Cardiac septum (tissue), 1 donor: ENCODE data around the gene SOBP. TPM values are rescaled to one million over a fixed set of nuclear protein-coding genes. Genes with fewer than 3 reads are reported as not detected.

ENCODE experiments used
- DNase-seq: peaks from one replicate; pipeline ENCODE4 v3.0.0-alpha.2; 2020; ENCODE audit warnings: low spot score
- intact Hi-C: fragments of 100-400 bp; cut with DNase I; formaldehyde crosslinking; loops from one replicate; pipeline ENCODE4 v1.14.0; 2022
- total RNA-seq: library from RNA; stranded (reverse); fragmentation: NEBNext Ultra II Directional; extraction: Animal tissue kit (Norgen Biotek cat#: 25700); gene quantifications from one replicate; pipeline ENCODE4 v1.2.1, GENCODE V29; 2021
- donor health status: DM: no; HTN: no; CAD: no.

The SOBP gene
- total RNA-seq, 1 donor from 2014 or later, result 28.7 TPM

DNA sequence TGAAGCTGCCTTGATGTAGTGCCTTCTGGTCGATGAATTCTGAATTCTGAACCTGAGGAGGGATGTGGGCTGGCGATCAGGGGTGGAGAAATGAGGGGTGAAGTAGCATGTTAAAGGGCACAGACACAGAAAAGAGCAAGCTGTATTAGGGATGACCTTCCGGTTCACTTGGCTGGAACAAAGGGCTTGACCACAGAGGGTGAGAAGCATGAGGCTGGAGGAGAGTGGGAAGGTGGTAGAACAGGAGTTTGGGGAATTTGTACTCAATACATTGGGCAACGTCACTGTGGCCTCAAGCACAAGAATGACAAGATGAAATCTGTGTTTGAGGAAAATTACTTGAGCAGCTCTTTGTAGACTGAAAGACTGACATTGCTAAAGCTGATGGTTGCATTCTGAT lies 155.8 kb downstream of the SOBP start:
- DNase-seq, result no peak
- intact Hi-C loops, result no loop called here

DNA sequence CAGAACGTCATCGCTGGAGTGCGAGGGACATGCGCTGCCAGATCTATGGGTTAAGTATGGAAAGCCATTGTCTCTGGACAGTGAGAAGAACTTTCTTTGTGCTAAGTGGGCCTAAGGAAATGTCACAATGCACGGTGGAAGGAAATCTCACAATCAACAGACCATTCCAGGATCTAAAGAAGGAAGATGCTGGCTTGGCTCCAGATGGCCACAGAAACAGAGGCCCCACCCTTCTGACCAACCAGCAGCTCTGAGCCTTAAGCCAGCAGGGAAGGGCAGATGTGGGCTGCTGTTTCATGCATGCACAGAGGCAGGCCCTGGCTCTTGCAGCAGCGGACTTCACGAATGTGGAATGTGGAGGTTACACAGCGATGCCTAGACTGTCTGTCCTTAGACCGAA lies 156.3 kb downstream of the SOBP start:
- DNase-seq, result no peak
- intact Hi-C loops, result no loop called here

DNA sequence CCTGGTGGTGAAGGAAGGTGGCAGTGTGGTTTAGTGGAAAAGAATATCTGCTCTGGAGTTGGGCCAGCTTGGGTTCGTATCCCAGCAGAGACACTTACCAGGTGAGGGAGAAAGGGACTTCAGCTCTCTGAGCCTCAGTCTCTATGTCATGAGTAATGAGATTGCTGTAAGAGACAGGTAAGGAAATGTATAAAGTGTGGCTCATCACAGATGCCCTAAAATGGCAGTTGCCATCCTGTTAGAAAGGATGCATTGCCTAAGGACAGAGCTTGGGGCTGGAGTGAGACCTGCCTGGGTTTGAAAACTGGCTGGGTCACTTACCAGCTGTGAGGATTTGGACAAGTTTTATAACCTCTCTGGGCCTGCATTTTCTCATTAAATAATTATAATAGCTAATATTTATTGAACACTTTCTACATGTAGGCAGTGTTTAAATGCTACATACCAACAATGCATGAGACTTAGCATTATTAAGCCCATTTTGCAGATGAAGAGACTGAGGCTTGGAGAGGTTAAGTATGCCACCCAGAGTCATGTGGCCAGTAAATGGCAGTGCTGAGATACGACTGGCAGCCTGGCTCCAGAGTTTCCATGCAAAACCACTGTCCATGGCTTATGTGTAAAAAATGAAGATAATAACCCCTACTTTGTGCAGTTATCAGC lies 157.0 kb downstream of the SOBP start:
- DNase-seq, result no peak
- intact Hi-C loops, result no loop called here

DNA sequence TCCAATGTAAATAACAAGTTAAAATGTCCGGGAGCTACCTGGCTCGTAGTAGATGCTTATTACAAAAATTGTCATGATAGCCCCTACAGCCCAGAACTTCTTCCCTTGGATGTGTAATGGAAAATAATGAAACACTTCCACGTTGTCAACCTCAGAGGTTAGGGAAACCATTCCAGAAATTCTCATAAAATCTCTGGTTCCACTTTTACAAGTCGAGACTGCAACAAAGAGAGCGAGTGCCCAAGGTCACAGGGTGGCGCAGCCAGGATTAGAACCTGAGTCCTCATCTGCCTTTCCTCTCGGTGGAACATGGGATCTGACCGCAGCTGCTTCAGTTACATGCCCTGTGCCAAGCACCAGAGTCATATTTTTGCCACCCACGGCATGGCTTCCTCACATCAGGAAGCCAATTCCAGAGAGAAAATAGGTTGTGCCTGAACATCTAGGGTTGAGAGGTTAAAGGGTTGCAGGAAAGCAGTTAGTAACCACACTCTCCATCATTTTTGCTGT lies 157.6 kb downstream of the SOBP start:
- intact Hi-C loops, result no loop called here
- no peak for DNase-seq

DNA sequence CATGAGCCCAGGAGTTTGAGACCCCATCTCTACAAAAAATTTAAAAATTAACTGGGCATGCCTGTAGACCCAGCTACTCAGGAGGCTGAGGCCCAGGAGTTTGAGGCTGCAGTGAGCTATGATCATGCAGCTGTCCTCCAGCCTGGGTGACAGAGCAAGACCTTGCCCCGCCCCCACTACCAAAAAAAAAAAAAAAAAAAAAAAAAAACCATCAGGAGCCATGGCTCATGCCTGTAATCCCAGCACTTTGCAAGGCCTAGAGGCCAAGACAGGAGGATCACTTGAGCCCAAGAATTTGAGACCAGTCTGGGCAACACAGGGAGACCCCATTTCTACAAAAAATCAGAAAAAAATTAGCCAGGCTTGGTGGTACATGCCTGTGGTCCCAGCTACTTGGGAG lies 159.1 kb downstream of the SOBP start:
- intact Hi-C loops, result no loop called here
- DNase-seq, result no peak

DNA sequence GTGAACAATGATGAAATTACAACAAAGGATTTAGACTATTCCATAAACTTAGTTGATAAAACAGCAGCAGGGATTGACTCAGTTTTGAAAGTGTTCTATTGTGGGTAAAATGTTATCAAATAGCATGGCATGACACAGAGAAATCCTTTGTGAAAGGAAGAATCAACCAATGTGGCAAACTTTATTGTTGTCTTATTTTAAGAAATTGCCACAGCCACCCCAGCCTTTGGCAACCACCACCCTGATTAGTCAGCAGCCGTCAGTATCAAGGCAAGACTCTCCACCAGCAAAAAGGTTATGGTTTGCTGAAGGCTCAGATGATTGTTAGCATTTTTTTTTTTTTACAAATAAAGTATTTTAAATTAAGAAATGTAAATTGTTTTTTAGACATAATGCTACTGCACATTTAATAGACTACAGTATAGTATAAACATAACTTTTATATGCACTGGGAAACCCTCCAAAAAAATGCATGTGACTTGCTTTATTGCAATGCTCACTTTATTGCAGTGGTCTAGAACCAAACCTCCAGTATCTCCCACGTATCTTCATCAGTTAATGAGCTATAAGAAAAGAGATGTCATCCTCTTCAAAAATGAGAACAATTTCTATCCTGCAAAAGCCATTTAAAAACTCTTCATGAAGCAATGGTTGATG lies 162.7 kb downstream of the SOBP start:
- intact Hi-C loops, result no loop called here
- no peak for DNase-seq

DNA sequence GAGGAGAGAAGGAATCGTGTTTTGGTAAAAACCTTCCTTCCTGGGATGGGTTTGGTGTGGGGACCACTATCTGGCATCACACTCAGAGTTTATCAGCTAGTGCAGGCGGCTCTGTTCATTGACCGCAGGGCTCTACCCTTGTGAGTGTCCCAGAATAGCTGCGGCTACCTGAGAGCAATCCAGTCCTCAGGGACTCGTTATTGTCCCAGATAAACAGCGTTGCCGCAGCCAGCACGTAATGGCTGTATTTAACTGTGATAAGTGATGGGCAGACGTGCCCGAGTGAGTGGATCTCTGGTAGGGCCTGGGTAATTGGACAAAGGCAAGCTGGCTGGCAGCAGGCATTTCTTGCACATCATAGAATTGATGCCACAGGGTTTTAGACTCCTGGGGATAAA lies 163.3 kb downstream of the SOBP start:
- DNase-seq, result no peak
- intact Hi-C loops, result no loop called here

DNA sequence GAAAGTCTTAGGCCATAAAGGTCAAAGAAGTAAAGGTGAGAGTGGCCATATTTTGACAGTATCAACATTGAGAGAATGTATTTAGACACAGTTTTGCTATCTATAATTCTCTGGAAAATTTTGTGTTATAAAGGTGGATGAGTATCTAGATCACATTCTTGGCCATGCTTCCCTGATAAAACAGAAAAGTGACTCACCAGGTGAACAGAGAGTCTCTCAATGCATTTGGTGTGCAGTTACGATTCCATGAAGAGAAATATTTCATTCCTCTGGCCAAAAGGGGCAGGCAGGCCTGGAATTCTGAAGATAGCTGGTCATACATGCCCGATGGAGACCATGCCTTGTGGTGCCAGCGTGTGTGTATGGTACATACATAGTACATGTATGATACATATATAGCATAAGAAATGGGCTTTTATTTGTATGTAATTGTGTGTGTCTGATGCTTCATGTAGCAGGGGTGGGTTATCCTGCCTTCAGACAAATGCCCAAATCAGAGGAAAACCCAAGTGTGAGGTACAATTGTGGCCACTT lies 164.0 kb downstream of the SOBP start:
- DNase-seq, result no peak
- intact Hi-C loops, result no loop called here

DNA sequence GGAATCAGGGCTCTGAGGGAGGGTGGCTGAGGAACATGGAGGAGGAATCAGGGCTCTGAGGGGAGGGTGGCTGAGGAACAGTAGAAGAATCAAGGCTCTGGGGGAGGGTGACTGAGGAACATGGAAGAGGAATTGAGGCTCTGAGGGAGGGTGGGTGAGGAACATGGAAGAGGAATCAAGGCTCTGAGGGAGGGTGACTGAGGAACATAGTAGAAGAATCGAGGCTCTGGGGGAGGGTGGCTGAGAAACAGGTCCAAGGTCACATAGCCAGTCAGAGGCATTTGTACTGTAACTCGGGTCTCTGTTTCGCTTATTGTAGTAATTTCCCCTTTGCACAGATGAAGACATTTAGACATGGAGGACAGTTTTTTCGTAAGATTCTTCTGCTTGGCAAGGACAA lies 164.8 kb downstream of the SOBP start:
- DNase-seq, result no peak
- intact Hi-C loops, result loop anchor here (5.0 kb wide), 1 partner anchor 162 kb away; the partner anchor contains the start of gene SOBP

DNA sequence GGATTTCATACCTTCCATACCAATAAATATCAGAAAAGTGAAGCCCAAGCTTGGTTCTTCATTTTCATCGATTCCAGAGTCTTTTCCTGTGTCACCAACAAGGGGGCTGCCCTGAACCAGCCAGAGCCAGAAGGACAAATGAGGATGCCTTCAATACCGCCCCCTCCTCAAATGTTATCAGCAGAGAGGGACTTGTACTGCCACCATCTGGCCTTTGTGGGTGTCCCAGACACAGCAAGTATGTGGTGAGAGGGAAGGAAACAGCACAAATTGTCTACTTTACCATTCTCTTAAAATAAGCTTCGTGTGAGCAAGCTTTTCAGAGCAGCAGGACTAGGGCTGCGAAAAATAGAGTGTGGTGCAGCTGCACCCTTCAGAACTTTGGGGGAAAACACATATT lies 165.3 kb downstream of the SOBP start:
- intact Hi-C loops, result loop anchor here (5.0 kb wide), 1 partner anchor 163 kb away; the partner anchor contains the start of gene SOBP
- DNase-seq, result no peak

DNA sequence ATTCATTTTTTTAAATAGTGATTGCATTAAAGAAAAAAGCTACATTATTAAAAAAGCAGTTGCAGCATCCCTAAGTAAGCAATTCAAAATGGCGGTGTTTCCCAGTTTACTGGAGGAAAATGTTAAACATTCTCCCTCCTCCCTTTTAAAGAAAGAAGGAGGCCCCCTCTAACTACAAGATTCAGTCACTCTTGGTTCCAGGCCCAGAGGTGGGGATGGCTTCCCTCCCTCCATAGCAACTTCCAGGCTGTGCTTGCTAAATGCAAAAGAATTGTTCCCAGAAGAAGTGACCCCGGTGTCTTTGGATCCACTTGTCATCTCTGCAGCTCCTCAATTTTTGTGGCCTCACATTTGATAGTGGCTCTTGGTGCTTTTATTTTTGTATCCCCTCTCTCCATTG lies 165.9 kb downstream of the SOBP start:
- DNase-seq, result no peak
- intact Hi-C loops, result loop anchor here (5.0 kb wide), 1 partner anchor 164 kb away; the partner anchor contains the start of gene SOBP

DNA sequence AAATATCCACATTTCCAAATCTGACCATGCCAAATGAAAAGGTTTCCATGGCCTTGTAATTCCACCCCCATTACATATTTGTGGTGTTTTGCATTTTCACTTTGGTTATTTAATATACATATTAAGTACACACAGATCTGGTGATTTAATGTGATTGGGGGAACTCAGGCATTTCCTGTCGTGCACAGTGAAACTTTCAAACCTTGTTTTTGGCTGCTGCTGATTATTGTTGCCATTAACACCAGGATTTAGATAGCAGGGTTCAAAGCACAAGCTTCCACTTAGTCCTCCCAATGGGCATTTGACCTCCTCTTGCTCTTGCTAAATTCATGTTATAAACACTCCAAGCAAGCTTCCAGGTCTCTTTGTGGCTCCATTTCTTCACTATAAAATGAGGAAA lies 166.5 kb downstream of the SOBP start:
- no peak for DNase-seq
- intact Hi-C loops, result loop anchor here (5.0 kb wide), 1 partner anchor 164 kb away; the partner anchor contains the start of gene SOBP

DNA sequence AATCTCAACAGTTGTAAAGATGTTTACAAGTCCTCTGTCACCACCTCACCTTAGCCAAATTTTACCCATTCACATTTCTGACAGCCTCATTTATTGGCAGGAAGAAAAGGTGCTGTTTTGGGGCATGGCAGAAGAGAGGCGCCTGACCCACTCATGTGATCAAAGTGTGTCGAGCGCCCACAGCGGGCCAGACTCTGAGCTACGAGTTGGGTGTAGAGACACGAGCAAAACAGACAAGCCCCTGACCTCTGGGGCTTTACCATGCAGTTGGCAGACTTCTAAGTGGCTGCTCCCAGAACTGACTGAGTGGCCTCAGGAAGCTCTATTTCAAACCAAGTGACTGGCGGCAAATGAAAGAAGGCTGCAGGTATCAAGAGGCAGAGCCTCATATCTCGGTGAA lies 167.0 kb downstream of the SOBP start:
- no peak for DNase-seq
- intact Hi-C loops, result loop anchor here (5.0 kb wide), 1 partner anchor 165 kb away; the partner anchor contains the start of gene SOBP

DNA sequence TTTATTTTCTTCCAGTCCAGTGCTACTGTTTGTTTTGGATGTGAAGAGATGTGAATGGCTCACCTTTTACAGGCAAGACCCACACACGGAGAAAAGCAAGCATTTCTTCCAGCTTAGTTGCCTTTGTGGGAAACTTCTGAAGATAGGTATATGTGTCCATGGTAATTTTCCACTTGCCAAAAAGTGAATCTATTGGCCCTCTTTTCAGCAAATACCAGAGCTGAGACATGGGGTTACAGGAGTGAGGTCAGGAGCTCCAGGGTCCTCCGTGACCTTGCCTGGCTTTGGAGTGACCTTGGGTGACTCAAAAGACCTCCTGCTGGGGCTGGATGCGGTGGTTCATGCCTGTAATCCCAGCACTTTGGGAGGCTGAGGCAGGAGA lies 167.4 kb downstream of the SOBP start:
- no peak for DNase-seq
- intact Hi-C loops, result loop anchor here (5.0 kb wide), 1 partner anchor 165 kb away; the partner anchor contains the start of gene SOBP

DNA sequence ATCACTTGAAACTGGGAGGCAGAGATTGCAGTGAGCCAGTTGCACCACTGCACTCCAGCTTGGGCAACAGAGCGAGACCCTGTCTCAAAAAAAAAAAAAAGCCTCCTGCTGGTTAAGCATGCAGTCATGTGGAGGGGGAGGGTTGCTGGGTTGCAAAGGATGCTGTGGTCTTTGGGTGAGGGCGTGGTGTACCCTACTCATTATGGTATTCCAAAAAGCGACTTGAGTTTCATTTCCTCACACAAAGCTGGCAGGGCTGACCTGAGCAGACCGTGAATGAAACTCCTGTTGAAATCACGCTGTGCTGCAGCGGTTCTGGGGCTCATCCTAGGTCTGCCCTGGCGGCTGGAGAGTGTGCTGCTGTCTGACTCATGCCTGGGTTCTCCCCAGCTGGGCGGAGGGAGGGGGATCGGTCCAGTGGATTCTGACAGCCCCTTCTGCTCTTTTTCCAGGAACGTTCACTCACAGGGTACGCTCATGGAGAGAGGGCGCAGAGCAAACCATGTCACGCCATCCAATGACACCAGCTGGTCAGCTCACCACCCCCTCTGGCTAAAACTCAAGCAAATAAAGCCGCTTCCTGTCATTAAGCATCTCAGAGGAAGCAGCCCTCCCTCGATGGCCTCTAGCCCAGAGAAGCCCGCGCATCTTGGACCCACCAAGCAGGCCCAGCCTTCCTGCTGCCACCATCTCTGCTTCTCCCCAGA lies 168.0 kb downstream of the SOBP start:
- no peak for DNase-seq
- intact Hi-C loops, result loop anchor here (5.0 kb wide), 1 partner anchor 166 kb away; the partner anchor contains the start of gene SOBP

DNA sequence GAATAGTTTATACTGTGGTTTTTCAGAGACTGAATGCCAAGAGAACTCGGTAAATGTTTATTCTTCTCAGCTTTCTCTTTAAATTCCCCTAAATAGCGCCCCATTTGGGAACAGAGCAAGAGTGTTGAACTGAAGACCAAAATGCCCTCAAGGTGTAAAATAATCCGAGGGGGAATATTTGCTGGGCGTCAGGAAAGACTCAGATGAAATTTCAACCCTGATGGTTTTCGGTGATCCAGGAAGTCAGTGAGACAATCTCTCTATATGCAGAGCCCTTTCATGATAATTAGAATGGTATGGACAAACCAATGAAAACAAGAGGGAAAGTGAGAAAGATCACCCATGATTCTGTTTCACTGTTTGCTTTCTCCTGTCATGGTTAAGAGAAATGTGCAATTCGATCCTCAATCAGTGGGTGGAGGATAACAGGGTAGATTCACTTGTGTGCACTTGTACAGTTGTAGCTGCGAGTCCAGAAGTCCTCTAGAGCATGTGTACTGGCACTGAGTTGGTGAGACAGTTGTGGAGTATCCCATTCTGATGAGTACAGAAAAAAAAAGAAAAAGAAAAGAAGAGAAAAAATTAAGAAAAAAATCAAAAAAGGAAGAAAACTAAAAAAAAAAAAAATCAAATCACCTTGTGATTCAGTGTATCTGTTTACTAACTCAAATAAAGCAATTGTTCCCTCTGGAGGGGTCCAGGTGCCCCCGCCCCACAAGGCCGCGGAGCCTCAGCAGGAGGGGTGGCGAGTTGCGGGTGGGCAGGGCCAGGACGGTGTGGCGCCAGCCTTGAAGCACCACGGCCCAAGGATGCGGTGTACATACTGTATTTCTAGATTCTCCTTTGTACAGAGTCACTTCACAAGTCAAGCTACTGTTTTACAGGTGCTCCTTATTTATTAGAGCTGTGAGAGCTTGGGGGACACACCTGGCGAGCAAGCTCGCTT lies 169.3 kb downstream of the SOBP start:
- intact Hi-C loops, result loop anchor here (5.0 kb wide), 1 partner anchor 167 kb away; the partner anchor contains the start of gene SOBP
- DNase-seq, result no peak

DNA sequence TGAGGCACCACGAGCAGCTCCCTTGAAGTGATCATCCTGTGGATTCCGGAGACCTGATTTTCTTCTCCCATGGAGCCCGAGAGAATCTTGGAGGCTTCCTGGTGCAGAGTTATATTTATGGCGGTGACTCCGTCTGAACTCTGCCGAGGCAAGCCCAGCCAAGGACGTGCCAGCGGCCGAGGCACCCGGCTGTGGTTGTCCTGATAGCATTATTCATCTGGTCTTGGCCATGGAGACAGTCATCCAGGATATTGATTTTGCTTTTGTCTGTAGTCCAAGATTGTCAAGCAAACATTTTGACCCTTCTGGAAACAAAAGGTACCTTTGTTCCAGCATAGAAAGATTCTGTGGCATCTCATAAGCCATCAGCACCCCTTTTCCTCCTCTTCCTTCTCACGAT lies 170.9 kb downstream of the SOBP start:
- DNase-seq, result no peak
- intact Hi-C loops, result no loop called here

DNA sequence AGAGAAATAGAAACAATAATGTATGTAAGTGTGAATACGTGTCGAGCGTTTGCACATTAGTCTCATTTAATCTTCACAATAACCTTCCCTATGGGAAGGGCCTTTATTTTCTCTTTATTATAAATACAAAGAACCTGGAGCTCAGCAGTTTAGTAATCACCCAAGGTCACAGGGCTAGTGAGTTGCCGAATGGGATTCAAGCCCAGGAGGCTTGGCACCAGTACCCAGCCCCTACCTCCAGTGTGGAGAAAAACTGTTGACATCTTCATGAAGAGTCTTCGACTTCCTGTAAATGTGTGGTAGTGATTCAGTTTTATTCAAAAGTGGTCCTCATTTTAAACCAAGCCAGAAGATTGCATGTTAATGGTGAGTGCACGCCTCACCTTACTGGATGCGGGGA lies 171.4 kb downstream of the SOBP start:
- intact Hi-C loops, result no loop called here
- no peak for DNase-seq

DNA sequence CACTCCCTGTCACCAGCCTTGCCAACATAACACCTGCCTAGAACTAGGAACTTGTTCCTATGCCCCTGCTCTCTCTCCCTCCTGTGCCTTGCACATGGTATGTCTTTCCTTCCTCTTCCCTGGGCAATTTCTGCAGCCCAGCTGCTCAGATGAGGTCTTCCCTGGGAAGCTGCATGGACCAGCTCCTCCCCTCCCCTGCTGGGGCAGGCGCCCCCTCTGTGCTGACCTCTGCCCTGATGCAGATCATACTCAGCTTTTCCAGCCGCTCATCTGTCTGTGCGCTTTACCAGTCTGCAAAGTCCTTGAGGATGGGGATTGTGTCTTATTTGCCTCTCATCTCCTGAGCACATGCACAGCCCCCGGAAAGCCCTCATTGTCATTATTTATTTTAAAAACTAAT lies 172.4 kb downstream of the SOBP start:
- intact Hi-C loops, result no loop called here
- no peak for DNase-seq
